ENCODE results near the gene RALGPS2.

The RALGPS2 gene

DNA sequence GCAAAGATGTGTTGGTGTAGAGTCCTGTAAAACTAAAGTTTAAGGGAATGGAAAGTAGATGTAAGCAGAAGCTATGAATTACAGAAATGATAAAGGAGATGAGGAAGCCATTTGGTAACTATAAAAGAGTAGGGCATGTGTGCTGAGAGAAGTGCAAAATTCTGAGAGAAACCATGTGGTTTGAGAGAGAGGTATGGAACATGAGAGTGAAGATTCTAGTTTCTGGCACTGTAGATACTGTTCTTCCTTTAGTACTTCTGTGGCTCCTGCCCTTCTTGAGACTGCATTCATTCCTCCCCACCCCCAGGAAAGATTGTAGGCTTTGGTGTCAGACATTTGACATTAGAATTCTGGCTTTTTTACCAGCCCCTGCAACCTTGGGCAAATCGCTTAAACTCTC is 15.4 kb downstream of the RALGPS2 start:
- H3K4me3 ChIP-seq (ENCODE audit: insufficient read depth, low read length, poor library complexity, severe bottlenecking) = no peak overlapping the region
- TF ChIP-seq EZH2phosphoT487 (conservative IDR thresholded peaks at IDR 0.05; ENCODE audit: low read length) (no peak), CTCF (IDR thresholded peaks at IDR 0.05; ENCODE audit: insufficient read depth, low read length, poor library complexity, severe bottlenecking) (no peak)
- H3K9ac ChIP-seq (ENCODE audit: low read length) = no peak overlapping the region
- peaks cover 10% of the 10 kb centered on the region for H3F3A ChIP-seq (ENCODE audit: insufficient read depth)
- no peak overlapping the region for H3K27ac ChIP-seq (ENCODE audit: low read depth, low read length)
- no peak overlapping the region for H2AFZ ChIP-seq (ENCODE audit: low read depth, low read length, severe bottlenecking)
- H4K20me1 ChIP-seq (ENCODE audit: low read depth, low read length) = 0 out of 2 replicates have a peak, but pooled peaks cover 3% of the 10 kb centered on the region
- peaks cover 82% of the 10 kb centered on the region for H3K79me2 ChIP-seq (ENCODE audit: insufficient read depth, low read length)
- H3K27me3 ChIP-seq (ENCODE audit: low read length) = no peaks in the 10 kb centered on the region
- no peaks in the 10 kb centered on the region for H3K9me2 ChIP-seq (replicated peaks; ENCODE audit: insufficient read depth, low read length)
- H3K9me3 ChIP-seq (ENCODE audit: insufficient read depth, low read length) = no peaks in the 10 kb centered on the region
- peaks cover 62% of the 10 kb centered on the region for H3K36me3 ChIP-seq (ENCODE audit: low read length)
- no peak overlapping the region for H3K4me2 ChIP-seq (ENCODE audit: low read depth, low read length, poor library complexity, severe bottlenecking)

DNA sequence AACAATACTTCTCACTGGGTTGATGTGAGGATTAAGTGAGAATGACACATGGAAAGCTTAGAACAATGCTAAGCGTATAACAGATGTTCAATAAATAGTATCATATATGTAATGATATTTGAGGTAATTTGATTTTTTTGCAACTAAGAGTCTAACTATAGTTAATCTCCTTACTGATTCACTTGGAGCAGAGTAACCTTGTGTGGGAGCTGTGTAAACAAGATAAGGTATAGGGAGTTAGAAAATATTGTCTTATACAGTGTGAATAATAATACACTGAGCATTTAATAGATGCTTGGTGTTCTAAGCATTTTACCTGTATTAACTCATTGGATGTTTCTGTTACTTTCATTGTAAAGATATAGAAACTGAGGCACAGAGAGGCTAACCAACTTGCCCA is 15.9 kb downstream of the RALGPS2 start:
- H2AFZ ChIP-seq (ENCODE audit: low read depth, low read length, severe bottlenecking) = no peak overlapping the region
- H3K4me3 ChIP-seq (ENCODE audit: insufficient read depth, low read length, poor library complexity, severe bottlenecking) = no peak overlapping the region
- H3K9me2 ChIP-seq (replicated peaks; ENCODE audit: insufficient read depth, low read length) = no peaks in the 10 kb centered on the region
- H3K27ac ChIP-seq (ENCODE audit: low read depth, low read length) = no peak overlapping the region
- H3K36me3 ChIP-seq (ENCODE audit: low read length) = peaks cover 59% of the 10 kb centered on the region
- peaks cover 79% of the 10 kb centered on the region for H3K79me2 ChIP-seq (ENCODE audit: insufficient read depth, low read length)
- no peaks in the 10 kb centered on the region for H3K9me3 ChIP-seq (ENCODE audit: insufficient read depth, low read length)
- H3K9ac ChIP-seq (ENCODE audit: low read length) = no peak overlapping the region
- H3F3A ChIP-seq (ENCODE audit: insufficient read depth) = peaks cover 10% of the 10 kb centered on the region
- H3K27me3 ChIP-seq (ENCODE audit: low read length) = no peaks in the 10 kb centered on the region
- H4K20me1 ChIP-seq (ENCODE audit: low read depth, low read length) = 0 out of 2 replicates have a peak, but pooled peaks cover under 1% of the 10 kb centered on the region
- TF ChIP-seq EZH2phosphoT487 (conservative IDR thresholded peaks at IDR 0.05; ENCODE audit: low read length) = no peak
- TF ChIP-seq CTCF (IDR thresholded peaks at IDR 0.05; ENCODE audit: insufficient read depth, low read length, poor library complexity, severe bottlenecking) = no peak
- H3K4me2 ChIP-seq (ENCODE audit: low read depth, low read length, poor library complexity, severe bottlenecking) = no peak overlapping the region

GRCh38 chr1:178743801-178744200 is 18.8 kb downstream of the RALGPS2 start:
- Histone ChIP-seq H3K4me2 (ENCODE audit: low read depth, low read length, poor library complexity, severe bottlenecking) (no peak overlapping the region), H4K20me1 (ENCODE audit: low read depth, low read length) (no peaks in the 10 kb centered on the region), H3K27ac (ENCODE audit: low read depth, low read length) (no peak overlapping the region; the same call in 1 of the 2 replicates), H3K36me3 (ENCODE audit: low read length) (peaks cover 44% of the 10 kb centered on the region), H3K9me2 (replicated peaks; ENCODE audit: insufficient read depth, low read length) (no peaks in the 10 kb centered on the region), H3F3A (ENCODE audit: insufficient read depth) (peaks cover 10% of the 10 kb centered on the region), H3K4me3 (ENCODE audit: insufficient read depth, low read length, poor library complexity, severe bottlenecking) (no peak overlapping the region), H3K9ac (ENCODE audit: low read length) (no peak overlapping the region), H2AFZ (ENCODE audit: low read depth, low read length, severe bottlenecking) (no peak overlapping the region), H3K9me3 (ENCODE audit: insufficient read depth, low read length) (no peaks in the 10 kb centered on the region), H3K27me3 (ENCODE audit: low read length) (no peaks in the 10 kb centered on the region), H3K79me2 (ENCODE audit: insufficient read depth, low read length) (peaks cover 63% of the 10 kb centered on the region)
- TF ChIP-seq CTCF (IDR thresholded peaks at IDR 0.05; ENCODE audit: insufficient read depth, low read length, poor library complexity, severe bottlenecking) (no peak), EZH2phosphoT487 (conservative IDR thresholded peaks at IDR 0.05; ENCODE audit: low read length) (no peak)

Measured in SU-DHL-6 (cell line).